ENCODE results near the gene EHBP1L1.

- TF ChIP-seq POLR2A (IDR thresholded peaks at IDR 0.05) (no peak), CTCF (IDR thresholded peaks at IDR 0.05) (no peak)
These were observed 22.4 kb downstream of the EHBP1L1 start for GRCh38 chr11:65598258-65598699.
